ENCODE measurements around the gene TXNDC16. TPM values are rescaled to one million over a fixed set of nuclear protein-coding genes. Genes with fewer than 3 reads are reported as not detected.

Gene TXNDC16, protein sequence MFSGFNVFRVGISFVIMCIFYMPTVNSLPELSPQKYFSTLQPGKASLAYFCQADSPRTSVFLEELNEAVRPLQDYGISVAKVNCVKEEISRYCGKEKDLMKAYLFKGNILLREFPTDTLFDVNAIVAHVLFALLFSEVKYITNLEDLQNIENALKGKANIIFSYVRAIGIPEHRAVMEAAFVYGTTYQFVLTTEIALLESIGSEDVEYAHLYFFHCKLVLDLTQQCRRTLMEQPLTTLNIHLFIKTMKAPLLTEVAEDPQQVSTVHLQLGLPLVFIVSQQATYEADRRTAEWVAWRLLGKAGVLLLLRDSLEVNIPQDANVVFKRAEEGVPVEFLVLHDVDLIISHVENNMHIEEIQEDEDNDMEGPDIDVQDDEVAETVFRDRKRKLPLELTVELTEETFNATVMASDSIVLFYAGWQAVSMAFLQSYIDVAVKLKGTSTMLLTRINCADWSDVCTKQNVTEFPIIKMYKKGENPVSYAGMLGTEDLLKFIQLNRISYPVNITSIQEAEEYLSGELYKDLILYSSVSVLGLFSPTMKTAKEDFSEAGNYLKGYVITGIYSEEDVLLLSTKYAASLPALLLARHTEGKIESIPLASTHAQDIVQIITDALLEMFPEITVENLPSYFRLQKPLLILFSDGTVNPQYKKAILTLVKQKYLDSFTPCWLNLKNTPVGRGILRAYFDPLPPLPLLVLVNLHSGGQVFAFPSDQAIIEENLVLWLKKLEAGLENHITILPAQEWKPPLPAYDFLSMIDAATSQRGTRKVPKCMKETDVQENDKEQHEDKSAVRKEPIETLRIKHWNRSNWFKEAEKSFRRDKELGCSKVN
- total RNA-seq (10 to 100 TPM; 10.4 to 11.4 TPM), total RNA-seq (4.0 to 35.3 (median 18.9) reads per million in 172 experiments)
- polyA plus RNA-seq (2013, experiment 1 of 2) = 5.6 TPM
- 6.6 TPM for polyA plus RNA-seq (2013, experiment 2 of 2)

DNA sequence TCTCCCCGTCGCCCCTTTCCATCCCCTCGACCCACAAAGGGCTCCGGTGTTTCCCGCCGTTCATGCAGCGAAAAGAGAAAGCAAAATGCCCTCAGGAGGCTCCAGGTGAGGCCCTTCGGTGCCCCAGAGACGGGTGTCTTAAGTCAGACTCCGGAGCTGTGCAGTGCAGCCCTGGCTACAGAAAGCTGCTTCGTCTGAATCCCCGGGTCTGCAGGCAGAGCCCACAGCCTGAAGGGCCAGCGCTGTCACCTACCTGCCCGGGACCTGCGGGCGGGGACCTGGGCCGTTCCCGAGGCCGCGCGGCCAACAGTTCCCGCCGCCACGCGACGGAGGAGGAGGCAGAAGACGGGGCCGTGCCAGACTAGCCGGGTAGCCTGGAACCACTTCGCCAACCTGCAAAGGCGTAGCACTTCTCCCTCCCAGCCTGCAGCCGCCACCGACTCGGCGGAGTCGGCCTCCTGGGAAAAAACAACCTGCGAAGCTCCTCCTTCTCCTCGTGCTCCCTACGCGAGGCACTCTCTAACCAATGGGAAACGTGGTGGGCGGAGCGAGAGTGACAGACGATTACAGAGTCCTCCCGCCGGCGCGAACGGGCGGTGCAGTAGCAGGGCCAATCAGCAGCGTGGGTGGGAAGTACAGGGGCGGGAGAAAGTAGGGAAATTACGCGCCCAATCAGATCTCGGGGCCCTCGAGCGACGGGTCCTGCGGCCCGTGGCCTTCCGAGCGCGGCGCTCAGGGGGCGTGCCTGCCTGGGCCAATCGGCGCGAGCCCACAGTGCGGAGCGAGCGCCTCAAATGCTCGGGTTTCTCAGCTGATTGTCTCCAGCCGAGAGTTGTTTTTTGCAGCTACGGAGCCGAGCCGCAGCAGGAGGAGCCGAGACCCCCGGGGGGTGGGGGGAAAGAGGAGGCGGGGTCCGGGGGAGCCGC lies at the start of gene TXNDC16, which contains the start of gene GPR137C:
Gene TXNDC16, minus strand, starts transcription at position 443 of the 926 bp plus-strand sequence. CDS start 8,948 bp downstream, outside the sequence.
Gene GPR137C, plus strand, starts transcription at position 774 of the 926 bp plus-strand sequence. CDS start 312 bp downstream, outside the sequence.
- Mint-ChIP-seq H3K27me3 (peaks cover 15% of the 10 kb centered on the region), H3K9me3 (no peaks in the 10 kb centered on the region), H3K4me1 (ENCODE audit: low read depth) (peaks cover 39% of the 10 kb centered on the region), H3K27ac (peak within 1 kb of the TSS; percentile 91), H3K36me3 (ENCODE audit: low read depth) (peaks cover 16% of the 10 kb centered on the region), H3K4me3 (peak within 1 kb of the TSS; percentile 98)
- Histone ChIP-seq H3K27me3 (ENCODE audit: control insufficient read depth in 1 of 2, insufficient read depth in 2 of 2, low read length in 2 of 2) (no peaks in the 10 kb centered on the region), H3K36me3 (ENCODE audit: insufficient read depth, low read length) (peaks cover 7% of the 10 kb centered on the region), H3K27ac (ENCODE audit: low read depth in 1 of 2, low read length in 2 of 2) (peak within 1 kb of the TSS; percentile 80 to 88), H3K4me1 (ENCODE audit: insufficient read depth, low read length) (peaks cover 32% of the 10 kb centered on the region), H3K4me3 (ENCODE audit: low read length) (peak within 1 kb of the TSS; percentile 95), H3K9me3 (ENCODE audit: control insufficient read depth in 1 of 2, insufficient read depth in 1 of 2, low read length in 2 of 2) (no peaks in the 10 kb centered on the region)
- TF ChIP-seq CTCF (IDR thresholded peaks at IDR 0.05) = no peak
- intact Hi-C loops (cut with DNase I, micrococcal nuclease) = loop anchor here (1.0 to 10.0 kb wide), 11 partner anchors 102 to 602 kb away; partner anchors contain the start of genes DDHD1 (in 2 of the 2), GNPNAT1 (in 2 of the 2), PSMC6 (in 2 of the 2) and RTRAF (in 1 of the 2)
- ATAC-seq (ENCODE audit: poor library complexity) = peak; percentile 85
- CTCF ChIA-PET = interaction anchor here (0.6 to 1.3 kb wide), 3 partner anchors 16 to 252 kb away, joined by 3 read pairs; no protein-coding TSS in a partner anchor
- peak; percentile 98 to 100 (median 99) for DNase-seq
- POLR2A ChIA-PET = interaction anchor here (0.5 to 3.9 kb wide), 23 partner anchors 9 to 685 kb away, joined by 3 to 31 read pairs (median 5); partner anchors contain the start of genes DDHD1, ERO1A, GNPNAT1 and PSMC6

- no peak overlapping the region for H3K4me3 Mint-ChIP-seq
- no peak for TF ChIP-seq CTCF (IDR thresholded peaks at IDR 0.05)
- ChIA-PET CTCF (interaction anchor here (0.6 kb wide), 1 partner anchor 80 kb away, joined by 4 read pairs; no protein-coding TSS in a partner anchor), POLR2A (interaction anchor here (0.6 kb wide), 1 partner anchor 8 kb away, joined by 3 read pairs; no protein-coding TSS in a partner anchor)
- no peak overlapping the region for H3K4me3 ChIP-seq (ENCODE audit: low read length)
- H3K9me3 Mint-ChIP-seq = peaks cover 7% of the 10 kb centered on the region
- H3K36me3 Mint-ChIP-seq (ENCODE audit: low read depth) = peaks cover 6% of the 10 kb centered on the region
- H3K27me3 ChIP-seq (ENCODE audit: control insufficient read depth in 1 of 2, insufficient read depth in 2 of 2, low read length in 2 of 2) = no peaks in the 10 kb centered on the region
- peaks cover 0 to 11% of the 10 kb centered on the region in 2 experiments for H3K9me3 ChIP-seq (ENCODE audit: control insufficient read depth in 1 of 2, insufficient read depth in 1 of 2, low read length in 2 of 2)
- intact Hi-C loops (cut with DNase I, micrococcal nuclease) = no loop called here
- no peaks in the 10 kb centered on the region for H3K36me3 ChIP-seq (ENCODE audit: insufficient read depth, low read length)
- DNase-seq (no peak), ATAC-seq (ENCODE audit: poor library complexity) (no peak)
- H3K4me1 ChIP-seq (ENCODE audit: insufficient read depth, low read length) = no peaks in the 10 kb centered on the region
- no peak overlapping the region for H3K27ac Mint-ChIP-seq
- H3K27ac ChIP-seq (ENCODE audit: low read depth in 1 of 2, low read length in 2 of 2) = no peak overlapping the region
- no peaks in the 10 kb centered on the region for H3K27me3 Mint-ChIP-seq
- H3K4me1 Mint-ChIP-seq (ENCODE audit: low read depth) = no peaks in the 10 kb centered on the region
Observed at GRCh38 chr14:52599974-52600373, 47.7 kb upstream of the TXNDC16 start.

Measured in CD4-positive, alpha-beta T cell (primary cell).